NCI-H1417 (cell line): ENCODE results near the gene PEX6.

Source experiments
- DNase-seq, 3 experiments: peaks; one replicate each; lab custom pipeline; 2025; lab: John Stamatoyannopoulos, UW

PEX6 gene

GRCh38 chr6:42936398-42936797 is 42.6 kb downstream of the PEX6 start:
- no peak for DNase-seq

GRCh38 chr6:42935322-42935721 is 43.7 kb downstream of the PEX6 start:
- no peak for DNase-seq

GRCh38 chr6:42933205-42933604 is 45.8 kb downstream of the PEX6 start:
- DNase-seq: no peak

- DNase-seq: no peak
Observed at GRCh38 chr6:42932412-42932811, 46.6 kb downstream of the PEX6 start.

- no peak for DNase-seq
Observed at GRCh38 chr6:42929821-42930360, 49.1 kb downstream of the PEX6 start.

- DNase-seq: peak; percentile 95 to 99 (median 95)
Observed at GRCh38 chr6:42928986-42929820, 49.8 kb downstream of the PEX6 start, which contains the start of gene CNPY3. Gene CNPY3, plus strand, starts transcription at chr6:42929480. Its CDS starts 91 bp downstream, at chr6:42929571.

GRCh38 chr6:42925248-42925857 is 53.6 kb downstream of the PEX6 start:
- no peak for DNase-seq

GRCh38 chr6:42923666-42924065 is 55.3 kb downstream of the PEX6 start:
- DNase-seq: peak in 1 of 3 experiments; percentile 17

GRCh38 chr6:42921801-42922200 is 57.2 kb downstream of the PEX6 start:
- no peak for DNase-seq

GRCh38 chr6:42916288-42916687 is 62.7 kb downstream of the PEX6 start:
- no peak for DNase-seq

GRCh38 chr6:42915732-42916131 is 63.2 kb downstream of the PEX6 start, which contains the start of gene PTCRA:
Gene PTCRA, plus strand, starts transcription at chr6:42916053. Its CDS starts 17 bp downstream, at chr6:42916070.
- no peak for DNase-seq

GRCh38 chr6:42914546-42914945 is 64.4 kb downstream of the PEX6 start:
- DNase-seq: no peak
